IPS DF 6.9 (cell line): Measurements from ENCODE around the gene OR10P1.

ENCODE experiments used
- DNase-seq: peaks from one replicate; pipeline ENCODE4 v3.0.0-alpha.2; 2013; ENCODE audit warnings: low read depth, low spot score
- H3K27ac ChIP-seq: one replicate; pipeline ENCODE4 v1.5.1; 2013; ENCODE audit warnings: low read length, control low read depth
- H3K27me3 ChIP-seq: 2 replicates; pipeline ENCODE4 v1.6.1; 2013; ENCODE audit warnings: mild to moderate bottlenecking, low read length; ENCODE audit not compliant: control insufficient read depth, insufficient read depth
- H3K36me3 ChIP-seq: 2 replicates; pipeline ENCODE4 v1.6.1; 2013; ENCODE audit warnings: low read length; ENCODE audit not compliant: control insufficient read depth, insufficient read depth
- H3K4me1 ChIP-seq: 2 replicates; pipeline ENCODE4 v1.6.1; 2013; ENCODE audit warnings: low read length; ENCODE audit not compliant: control insufficient read depth, insufficient read depth
- H3K4me3 ChIP-seq: 2 replicates; pipeline ENCODE4 v1.5.1; 2013; ENCODE audit warnings: mild to moderate bottlenecking, low read length
- H3K9me3 ChIP-seq: 2 replicates; pipeline ENCODE4 v1.6.1; 2013; ENCODE audit warnings: low read length, inconsistent platforms; ENCODE audit not compliant: control insufficient read depth, insufficient read depth
- WGBS: extraction: QIAGEN DNeasy Blood & Tissue Kit; methylation state at CpG from one replicate; pipeline ENCODE4 v1.1.7; 2013; ENCODE audit warnings: mixed read lengths, missing lambda C conversion rate; ENCODE audit not compliant: insufficient read length, insufficient coverage; 5-methylcytosine and 5-hydroxymethylcytosine counted together

The OR10P1 gene

DNA sequence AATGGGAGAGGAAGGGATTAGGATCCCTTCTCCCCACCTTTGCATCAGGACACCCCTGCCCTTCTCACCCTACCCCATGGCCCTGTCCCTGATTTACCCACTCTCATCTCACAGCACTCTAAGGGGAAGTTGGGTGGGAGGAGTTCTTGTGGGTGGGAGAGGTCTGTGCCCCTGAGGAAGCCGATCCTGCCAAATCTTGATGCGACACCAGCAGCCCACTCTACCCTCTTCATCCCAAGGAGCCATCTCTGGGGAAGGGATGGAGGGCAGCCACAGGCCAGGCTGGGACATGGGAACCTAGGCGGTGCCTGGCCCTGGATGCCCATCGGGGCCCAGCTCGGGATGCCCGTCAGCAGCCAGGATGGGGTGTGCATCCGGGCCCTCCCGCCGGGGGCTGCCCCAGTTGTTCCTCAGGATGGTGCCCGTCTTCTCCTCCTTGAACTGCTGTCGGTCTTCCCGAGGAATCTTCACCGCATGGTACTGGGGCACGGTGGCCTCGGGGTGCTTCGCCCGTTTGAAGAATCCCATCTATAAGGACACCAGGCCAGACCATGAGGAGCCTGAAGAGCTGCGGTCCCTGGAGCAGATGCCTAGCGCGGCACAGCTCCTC is 48.2 kb downstream of the OR10P1 start:
- DNase-seq: no peak
- H3K27me3 ChIP-seq: no peaks in the 10 kb centered on the region
- H3K36me3 ChIP-seq: peaks cover 10% of the 10 kb centered on the region
- no peak overlapping the region for H3K4me3 ChIP-seq
- H3K27ac ChIP-seq: no peak overlapping the region
- H3K4me1 ChIP-seq: peaks cover 4% of the 10 kb centered on the region; the same call in 1 of the 2 replicates
- no CpG with 5 or more reads among the region's 20 CpGs for WGBS
- H3K9me3 ChIP-seq: no peaks in the 10 kb centered on the region

GRCh38 chr12:55685671-55686070 is 49.0 kb downstream of the OR10P1 start:
- WGBS: no CpG with 5 or more reads among the region's 5 CpGs
- H3K36me3 ChIP-seq: peaks cover 10% of the 10 kb centered on the region
- peaks cover 4% of the 10 kb centered on the region; the same call in 1 of the 2 replicates for H3K4me1 ChIP-seq
- H3K9me3 ChIP-seq: no peaks in the 10 kb centered on the region
- no peak for DNase-seq
- no peaks in the 10 kb centered on the region for H3K27me3 ChIP-seq
- H3K27ac ChIP-seq: no peak overlapping the region
- H3K4me3 ChIP-seq: no peak overlapping the region

GRCh38 chr12:55686366-55687010 is 49.8 kb downstream of the OR10P1 start:
- peaks cover 10% of the 10 kb centered on the region for H3K36me3 ChIP-seq
- no peaks in the 10 kb centered on the region for H3K9me3 ChIP-seq
- no peaks in the 10 kb centered on the region for H3K27me3 ChIP-seq
- DNase-seq: no peak
- H3K27ac ChIP-seq: no peak overlapping the region
- WGBS: no CpG with 5 or more reads among the region's 9 CpGs
- peaks cover 4% of the 10 kb centered on the region; the same call in 1 of the 2 replicates for H3K4me1 ChIP-seq
- H3K4me3 ChIP-seq: no peak overlapping the region
